Measurements from ENCODE around the gene TNFRSF8.

GRCh38 chr1:12176298-12177118 is 113.4 kb downstream of the TNFRSF8 start:
- TF ChIP-seq CTCF (IDR thresholded peaks at IDR 0.05; ENCODE audit: insufficient read depth, low read length, poor library complexity, severe bottlenecking) (no peak), EZH2phosphoT487 (conservative IDR thresholded peaks at IDR 0.05; ENCODE audit: low read length) (no peak)

Data from SU-DHL-6 (cell line).